NCI-H2227 (cell line): ENCODE results near the gene RAVER1.

Experiments used
- DNase-seq: peaks from one replicate; lab custom pipeline; 2025; ENCODE audit not compliant: unreplicated experiment; lab: John Stamatoyannopoulos, UW

RAVER1 gene

GRCh38 chr19:10320602-10321416 is 12.5 kb downstream of the RAVER1 start:
- no peak for DNase-seq

- DNase-seq = no peak
Measured at GRCh38 chr19:10318807-10319682, 14.3 kb downstream of the RAVER1 start.

GRCh38 chr19:10317857-10318462 is 15.4 kb downstream of the RAVER1 start:
- DNase-seq = no peak

- DNase-seq = no peak
Measured at GRCh38 chr19:10317045-10317856, 16.1 kb downstream of the RAVER1 start.

- no peak for DNase-seq
Measured at GRCh38 chr19:10316229-10317044, 16.9 kb downstream of the RAVER1 start.

- DNase-seq = peak; percentile 86
Measured at GRCh38 chr19:10315335-10316214, 17.8 kb downstream of the RAVER1 start, which contains the start of gene FDX2. FDX2 (minus strand) TSS chr19:10316015; CDS start chr19:10315996, 19 bp downstream.

- no peak for DNase-seq
Measured at GRCh38 chr19:10309423-10309822, 23.9 kb downstream of the RAVER1 start, which contains the start of gene ZGLP1. ZGLP1 (minus strand) TSS chr19:10309815.

- DNase-seq = no peak
Measured at GRCh38 chr19:10306327-10306726, 27.0 kb downstream of the RAVER1 start.

GRCh38 chr19:10305139-10305806 is 28.1 kb downstream of the RAVER1 start:
- DNase-seq = no peak

- no peak for DNase-seq
Measured at GRCh38 chr19:10299545-10300458, 33.5 kb downstream of the RAVER1 start.

- DNase-seq = no peak
Measured at GRCh38 chr19:10295847-10296591, 37.3 kb downstream of the RAVER1 start.

- DNase-seq = no peak
Measured at GRCh38 chr19:10295305-10295846, 38.0 kb downstream of the RAVER1 start.

GRCh38 chr19:10294368-10294697 is 39.0 kb downstream of the RAVER1 start:
- no peak for DNase-seq

GRCh38 chr19:10293637-10294367 is 39.5 kb downstream of the RAVER1 start:
- DNase-seq = no peak

GRCh38 chr19:10292789-10293636 is 40.3 kb downstream of the RAVER1 start:
- no peak for DNase-seq
